Stimulated activated CD8-positive, alpha-beta memory T cell treated with anti-CD3 and anti-CD28 coated beads, Interleukin-2, amount 100 ng/mL, for 48 hours (primary cell): Measurements from ENCODE around the gene GPR42.

Source experiments
- DNase-seq, 2 donors: peaks; one replicate each; pipeline ENCODE4 v3.0.0-alpha.2; 2020; ENCODE audit warnings: low read depth in 2 of 2

Gene GPR42

DNA sequence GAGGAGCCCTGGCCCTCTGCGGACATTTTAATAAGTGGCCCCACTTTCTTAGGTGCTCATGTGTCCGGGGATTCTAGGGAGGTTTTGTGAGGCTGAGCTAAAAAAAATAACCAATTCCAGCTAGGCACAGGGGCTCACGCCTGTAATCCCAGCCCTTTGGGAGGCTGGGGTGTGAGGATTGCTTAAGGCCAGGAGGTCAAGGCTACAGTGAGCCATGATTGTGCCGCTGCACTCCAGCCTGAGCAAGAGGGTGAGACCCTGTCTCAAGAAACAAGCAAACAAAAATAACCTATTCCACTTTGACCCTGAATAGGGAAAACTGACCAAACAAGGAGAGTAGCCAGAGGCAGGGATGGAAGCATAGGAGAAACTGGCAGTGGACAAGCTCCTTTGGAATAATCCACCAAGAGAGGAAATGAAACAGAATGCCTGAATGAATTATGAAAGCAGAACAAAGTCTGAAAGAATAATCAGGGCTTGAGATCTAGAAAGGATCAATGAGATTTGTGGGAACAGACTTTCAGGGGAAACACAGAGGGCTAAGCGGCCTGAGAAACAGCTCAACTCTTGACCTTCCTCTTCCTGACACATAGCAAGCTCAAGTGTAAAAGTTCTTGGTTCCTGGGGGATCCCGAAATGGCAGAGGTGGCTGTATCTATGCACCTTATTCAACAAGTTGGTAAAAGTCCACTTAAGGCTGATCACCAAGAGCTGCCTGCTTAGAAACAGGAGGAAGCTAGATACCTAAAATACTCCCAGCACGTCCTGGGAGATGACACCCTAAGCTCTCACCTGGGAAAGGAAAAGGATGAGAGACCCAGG lies 47.1 kb downstream of the GPR42 start:
- no peak for DNase-seq

DNA sequence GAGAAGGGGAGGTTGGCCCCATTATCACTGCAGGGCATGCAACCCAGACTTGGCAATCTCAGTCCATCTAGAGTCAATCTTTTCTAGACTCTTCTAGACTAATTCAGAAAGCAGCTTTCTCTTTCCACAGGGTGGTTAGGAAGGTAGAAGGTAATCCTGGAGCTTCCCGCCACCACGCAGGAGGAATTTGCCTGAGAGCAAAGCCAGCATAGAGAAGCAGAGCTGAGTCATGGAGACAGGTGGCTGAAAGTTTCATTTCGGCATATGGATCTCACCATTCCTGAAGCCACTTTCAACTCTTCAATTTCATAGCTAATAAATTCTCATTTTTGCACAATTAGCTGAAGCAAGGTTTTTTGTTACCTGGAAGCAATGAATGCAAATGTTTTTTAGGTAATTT lies 48.2 kb downstream of the GPR42 start:
- no peak for DNase-seq

DNA sequence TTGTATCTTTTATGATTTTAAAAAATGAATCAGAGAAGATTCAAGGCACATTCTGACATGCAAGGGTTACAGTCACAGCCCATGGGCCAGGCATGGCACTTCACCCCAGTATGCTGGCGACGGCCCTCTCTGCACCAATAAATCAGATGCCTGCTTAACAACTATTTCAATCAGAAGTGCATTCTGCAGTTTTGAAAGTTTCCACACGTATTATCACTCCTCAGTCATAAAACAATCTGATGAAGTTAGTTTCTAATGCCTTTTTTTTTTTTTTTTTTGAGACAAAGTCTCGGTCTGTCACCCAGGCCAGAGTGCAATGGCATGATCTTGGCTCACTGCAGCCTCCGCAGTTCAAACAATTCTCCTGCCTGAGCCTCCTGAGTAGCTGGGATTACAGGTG lies 48.9 kb downstream of the GPR42 start:
- DNase-seq: no peak

DNA sequence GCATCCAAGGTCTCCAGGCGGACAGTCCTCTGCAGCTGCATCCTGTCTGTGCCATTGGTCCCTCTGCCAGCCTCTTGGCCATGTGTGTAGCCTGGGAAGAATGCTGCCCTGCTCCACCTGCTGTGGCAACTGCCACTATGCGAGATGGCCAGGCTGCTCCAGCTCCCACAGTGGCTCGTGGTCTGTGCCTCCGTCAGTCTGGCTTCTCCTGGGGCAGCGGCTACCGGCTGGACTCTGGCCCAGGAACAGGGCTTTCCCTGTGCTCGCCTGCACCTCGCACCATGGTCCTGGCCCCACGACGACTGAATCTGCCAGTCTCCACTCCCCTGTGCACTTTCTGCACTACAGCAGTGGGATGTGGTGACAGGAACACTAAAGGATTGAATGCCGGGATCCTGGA lies 50.5 kb downstream of the GPR42 start:
- no peak for DNase-seq
